ENCODE results near the gene CTTNBP2. TPM values are rescaled to one million over a fixed set of nuclear protein-coding genes. Genes with fewer than 3 reads are reported as not detected.

CTTNBP2 gene
- total RNA-seq, 1 experiment from 2014 or later, result 17.6 TPM

DNA sequence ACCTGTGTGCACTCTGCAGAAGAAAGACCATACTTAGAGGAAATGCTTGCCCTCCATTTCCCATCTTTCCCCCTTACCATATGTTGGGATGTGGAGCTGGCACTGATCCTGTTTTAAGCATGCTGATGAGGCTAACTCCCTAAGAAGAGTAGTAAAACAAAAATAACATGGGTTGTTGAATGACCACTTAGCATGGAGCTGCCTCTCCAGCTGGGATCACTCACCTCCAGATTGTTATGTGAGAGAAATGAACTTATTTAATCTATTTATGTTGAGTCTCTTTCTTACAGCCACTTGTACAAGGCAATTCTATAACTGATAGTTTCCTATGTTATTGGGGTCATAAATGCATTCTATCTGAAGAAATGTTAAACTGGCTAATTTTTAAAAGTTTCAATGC lies 17.0 kb downstream of the CTTNBP2 start:
- no peak overlapping the region for H2BK20ac ChIP-seq (ENCODE audit: low read depth, low read length, poor library complexity, severe bottlenecking)
- no peak overlapping the region for H3K23ac ChIP-seq (ENCODE audit: insufficient read length, low read depth, low read length)
- H3T11ph ChIP-seq (ENCODE audit: low read length), result no peak overlapping the region
- H3K14ac ChIP-seq (ENCODE audit: insufficient read depth, low read length), result no peak overlapping the region
- no peaks in the 10 kb centered on the region for H3K79me1 ChIP-seq (ENCODE audit: insufficient read depth, low read depth, low read length, poor library complexity, severe bottlenecking)
- no peak overlapping the region for H2AK5ac ChIP-seq (ENCODE audit: insufficient read length, low read length)
- no peak for DNase-seq
- Mint-ChIP-seq H3K36me3 (ENCODE audit: insufficient read depth in 1 of 3, low read depth in 3 of 3) (peaks cover 12 to 32% (median 14%) of the 10 kb centered on the region in 3 experiments; a peak in 6 of 7 replicates), H3K27me3 (ENCODE audit: low read depth) (no peaks in the 10 kb centered on the region), H3K9me3 (no peaks in the 10 kb centered on the region), H3K4me1 (no peaks in the 10 kb centered on the region), H3K27ac (peak overlapping the region; percentile 8 to 50 (median 14); a peak in 2 of 7 replicates), H3K4me3 (no peak overlapping the region)
- no peak overlapping the region for H2BK120ac ChIP-seq (ENCODE audit: low read depth, low read length, poor library complexity, severe bottlenecking)
- TF ChIP-seq, protein P1, sequence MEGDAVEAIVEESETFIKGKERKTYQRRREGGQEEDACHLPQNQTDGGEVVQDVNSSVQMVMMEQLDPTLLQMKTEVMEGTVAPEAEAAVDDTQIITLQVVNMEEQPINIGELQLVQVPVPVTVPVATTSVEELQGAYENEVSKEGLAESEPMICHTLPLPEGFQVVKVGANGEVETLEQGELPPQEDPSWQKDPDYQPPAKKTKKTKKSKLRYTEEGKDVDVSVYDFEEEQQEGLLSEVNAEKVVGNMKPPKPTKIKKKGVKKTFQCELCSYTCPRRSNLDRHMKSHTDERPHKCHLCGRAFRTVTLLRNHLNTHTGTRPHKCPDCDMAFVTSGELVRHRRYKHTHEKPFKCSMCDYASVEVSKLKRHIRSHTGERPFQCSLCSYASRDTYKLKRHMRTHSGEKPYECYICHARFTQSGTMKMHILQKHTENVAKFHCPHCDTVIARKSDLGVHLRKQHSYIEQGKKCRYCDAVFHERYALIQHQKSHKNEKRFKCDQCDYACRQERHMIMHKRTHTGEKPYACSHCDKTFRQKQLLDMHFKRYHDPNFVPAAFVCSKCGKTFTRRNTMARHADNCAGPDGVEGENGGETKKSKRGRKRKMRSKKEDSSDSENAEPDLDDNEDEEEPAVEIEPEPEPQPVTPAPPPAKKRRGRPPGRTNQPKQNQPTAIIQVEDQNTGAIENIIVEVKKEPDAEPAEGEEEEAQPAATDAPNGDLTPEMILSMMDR (conservative IDR thresholded peaks at IDR 0.05), result no peak
- H2BK12ac ChIP-seq (ENCODE audit: insufficient read length, low read depth, low read length), result no peak overlapping the region
- no peak overlapping the region for H4K91ac ChIP-seq (ENCODE audit: insufficient read length, low read depth, low read length)
- H3K9ac ChIP-seq (ENCODE audit: extremely low read depth, insufficient read length, low read length), result no peak overlapping the region
- no peak overlapping the region for H3K4me2 ChIP-seq (ENCODE audit: insufficient read depth, insufficient read length, low read length)
- H3K27me3 ChIP-seq (ENCODE audit: insufficient read depth, low read length), result no peaks in the 10 kb centered on the region
- H2BK5ac ChIP-seq (ENCODE audit: insufficient read length, low read length), result no peak overlapping the region
- no peak overlapping the region for H3K27ac ChIP-seq (ENCODE audit: insufficient read length, low read depth, low read length)
- H3K18ac ChIP-seq (ENCODE audit: insufficient read length, low read depth, low read length), result no peak overlapping the region
- H3K23me2 ChIP-seq (ENCODE audit: insufficient read length, low read depth, low read length, poor library complexity, severe bottlenecking), result no peaks in the 10 kb centered on the region
- H3K79me2 ChIP-seq (ENCODE audit: insufficient read depth, low read length), result no peaks in the 10 kb centered on the region; the same call in 1 of the 2 replicates
- no peak overlapping the region for H3K4ac ChIP-seq (ENCODE audit: low read depth, low read length)
- no peak overlapping the region for H2AFZ ChIP-seq (ENCODE audit: low read length)
- no peaks in the 10 kb centered on the region for H3K4me1 ChIP-seq (ENCODE audit: insufficient read depth, low read length)
- H4K8ac ChIP-seq (replicated peaks; ENCODE audit: insufficient read length, low read depth, low read length), result no peak overlapping the region
- no peaks in the 10 kb centered on the region for H3K9me3 ChIP-seq (ENCODE audit: control insufficient read depth, low read depth, low read length)
- H4K5ac ChIP-seq (ENCODE audit: insufficient read length, low read depth, low read length), result no peak overlapping the region
- no peaks in the 10 kb centered on the region for H4K20me1 ChIP-seq (ENCODE audit: control insufficient read depth, insufficient read depth, insufficient read length)
- no peak overlapping the region for H3K56ac ChIP-seq (ENCODE audit: insufficient read length, low read depth, low read length)
- no peak overlapping the region for H2BK15ac ChIP-seq (ENCODE audit: low read depth, low read length)
